T-helper 9 cell (primary cell): ENCODE measurements around the gene COQ3.

Experiments used
- DNase-seq: peaks from one replicate; pipeline ENCODE4 v3.0.0-alpha.2; 2020
- total RNA-seq, 2 donors: gene quantifications; one replicate each; lab custom pipeline; 2026; lab: John Stamatoyannopoulos, UW

Gene COQ3, protein sequence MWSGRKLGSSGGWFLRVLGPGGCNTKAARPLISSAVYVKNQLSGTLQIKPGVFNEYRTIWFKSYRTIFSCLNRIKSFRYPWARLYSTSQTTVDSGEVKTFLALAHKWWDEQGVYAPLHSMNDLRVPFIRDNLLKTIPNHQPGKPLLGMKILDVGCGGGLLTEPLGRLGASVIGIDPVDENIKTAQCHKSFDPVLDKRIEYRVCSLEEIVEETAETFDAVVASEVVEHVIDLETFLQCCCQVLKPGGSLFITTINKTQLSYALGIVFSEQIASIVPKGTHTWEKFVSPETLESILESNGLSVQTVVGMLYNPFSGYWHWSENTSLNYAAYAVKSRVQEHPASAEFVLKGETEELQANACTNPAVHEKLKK
- 1.4 to 4.1 reads per million in 2 donors for total RNA-seq

DNA sequence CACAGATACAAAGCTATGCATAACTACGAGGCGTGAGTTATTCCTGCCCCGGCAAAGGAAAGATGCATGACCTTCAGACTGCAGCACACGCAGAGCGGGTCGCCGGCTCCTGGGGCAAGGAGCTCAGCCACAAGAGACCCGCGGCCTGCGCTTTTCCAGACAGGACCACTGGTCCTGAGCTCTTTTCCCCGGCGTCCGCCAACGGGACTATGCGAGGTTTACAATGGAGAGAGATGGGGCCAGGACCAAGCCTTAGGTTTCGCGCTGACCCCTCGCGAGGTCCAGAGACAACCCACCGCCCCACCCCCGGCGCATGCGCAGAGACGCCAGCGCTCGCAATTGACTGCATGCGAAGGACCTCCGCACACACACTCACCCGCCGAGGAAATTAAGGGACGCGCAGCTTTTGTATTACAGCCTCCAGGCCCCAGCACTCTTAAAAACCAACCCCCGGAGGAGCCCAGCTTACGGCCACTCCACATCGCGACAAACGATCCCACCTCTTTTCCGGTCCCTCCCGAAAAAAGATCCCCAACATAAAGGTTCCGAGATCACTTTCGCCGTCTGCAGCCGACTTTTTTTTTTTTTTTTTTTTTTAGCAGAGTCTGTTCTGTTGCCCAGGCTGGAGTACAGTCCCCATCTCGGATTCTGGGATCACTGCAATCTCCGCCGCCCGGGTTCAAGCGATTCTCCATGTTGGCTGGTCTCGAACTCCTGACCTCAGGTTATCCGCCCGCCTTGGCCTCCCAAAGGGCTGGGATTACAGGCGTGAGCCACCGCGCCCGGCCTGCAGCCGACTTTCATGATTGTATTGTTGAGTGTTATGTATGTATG lies at the start of gene COQ3:
COQ3 (minus strand) TSS at position 498 of the 834 bp plus-strand sequence; CDS start at position 482, 16 bp downstream.
- peak; percentile 55 for DNase-seq

DNA sequence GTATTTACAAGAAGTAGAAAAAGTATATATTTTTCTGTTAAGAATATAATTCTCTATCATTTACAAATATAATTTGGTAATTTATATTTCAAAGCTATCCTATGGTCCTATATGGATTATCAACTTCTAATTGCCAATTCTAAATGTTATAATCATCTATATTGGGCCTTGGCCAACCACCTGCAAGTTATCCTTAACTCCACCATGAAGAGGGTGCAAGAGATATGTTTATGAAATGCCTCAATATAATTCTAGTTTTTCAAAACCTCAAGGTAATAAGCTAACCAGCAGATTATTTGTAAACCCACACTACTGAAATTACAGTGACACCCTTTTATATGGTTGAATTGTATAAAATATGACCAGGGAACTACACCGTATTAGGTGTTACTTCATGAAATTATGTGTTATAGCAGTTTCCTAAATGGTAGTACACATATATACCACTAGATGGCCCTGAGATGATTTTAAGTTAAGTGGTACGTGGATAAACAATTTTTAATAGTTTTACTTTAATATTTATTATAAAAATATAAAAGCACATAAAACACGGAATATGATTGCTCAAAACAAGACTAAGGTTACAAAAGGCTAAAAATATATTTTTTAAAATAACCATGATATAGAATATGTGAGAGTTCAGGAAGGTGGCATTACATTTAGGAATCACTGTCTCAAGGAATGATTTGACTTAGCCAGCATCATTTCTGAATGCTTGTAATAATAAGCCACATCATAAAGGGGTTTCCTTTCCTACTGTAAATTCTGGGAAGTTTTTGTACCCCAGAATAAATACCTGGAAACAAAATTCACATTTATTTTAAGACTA lies 40.9 kb upstream of the COQ3 start:
- DNase-seq = no peak

DNA sequence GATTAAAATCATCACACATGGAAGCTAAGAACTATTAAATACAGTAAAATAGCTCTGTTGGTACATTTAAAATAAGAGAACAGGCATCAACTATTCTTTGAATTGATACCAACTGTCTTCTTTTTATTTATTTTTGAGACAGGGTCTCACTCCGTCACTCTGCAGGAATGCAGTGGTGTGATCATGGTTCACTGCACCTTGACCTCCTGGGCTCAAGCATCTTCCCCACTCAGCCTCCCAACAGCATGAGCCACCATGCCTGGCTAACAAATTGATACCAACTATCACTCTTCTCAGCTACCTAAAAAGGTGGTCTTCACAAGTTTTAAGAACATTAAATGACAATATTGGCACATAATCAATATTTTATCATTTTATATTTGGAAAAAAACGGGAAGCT lies 38.9 kb upstream of the COQ3 start:
- no peak for DNase-seq

DNA sequence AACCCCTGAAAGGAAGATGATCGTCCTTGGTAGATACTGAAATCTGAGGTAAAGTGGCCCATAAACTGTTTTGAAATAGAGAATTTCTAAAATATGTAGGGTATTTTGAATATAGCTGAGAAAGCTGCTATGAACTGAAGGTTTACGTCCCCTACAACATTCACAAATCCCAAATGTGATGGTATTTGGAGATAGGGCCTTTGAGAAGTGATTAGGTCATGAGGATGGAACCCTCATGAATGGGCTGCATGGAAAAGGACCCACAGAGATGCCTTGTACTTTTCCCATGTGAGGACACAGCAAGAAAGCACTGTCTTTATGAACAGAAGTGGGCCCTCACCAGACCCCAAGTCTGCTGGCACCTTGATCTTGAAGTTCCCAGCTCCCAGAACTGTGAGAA lies 37.9 kb upstream of the COQ3 start:
- DNase-seq = no peak

DNA sequence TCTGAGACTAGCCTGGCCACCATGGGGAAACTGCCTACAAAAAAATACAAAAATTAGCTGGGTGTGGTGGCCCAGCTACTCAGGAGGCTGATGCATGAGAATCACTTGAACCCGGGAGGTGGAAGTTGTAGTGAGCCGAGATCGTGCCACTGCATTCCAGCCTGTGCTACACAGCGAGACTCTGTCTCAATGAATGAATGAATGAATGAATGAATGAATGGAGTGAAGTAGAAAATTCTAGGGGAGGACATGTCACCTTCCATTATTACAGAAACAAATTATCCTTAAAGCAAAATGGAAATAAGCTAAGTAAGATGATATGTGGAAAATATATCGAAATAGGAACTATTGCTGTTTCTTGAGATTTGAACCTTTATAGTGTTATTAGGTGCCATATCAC lies 34.0 kb upstream of the COQ3 start:
- DNase-seq = no peak

DNA sequence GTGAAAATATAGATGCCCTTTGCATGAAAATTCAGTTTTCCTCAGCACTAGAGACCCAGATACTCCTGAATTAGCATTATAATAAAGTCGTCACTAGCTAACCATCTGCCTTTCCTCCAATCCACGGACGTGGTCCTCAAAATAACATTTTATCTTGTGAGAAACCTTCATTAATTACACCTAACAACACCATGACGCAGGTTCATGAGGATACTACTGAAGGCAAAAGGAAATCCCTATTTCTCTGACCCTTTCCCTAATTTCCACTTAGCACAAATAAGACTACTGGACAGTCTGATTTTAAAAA lies 32.4 kb upstream of the COQ3 start:
- no peak for DNase-seq

DNA sequence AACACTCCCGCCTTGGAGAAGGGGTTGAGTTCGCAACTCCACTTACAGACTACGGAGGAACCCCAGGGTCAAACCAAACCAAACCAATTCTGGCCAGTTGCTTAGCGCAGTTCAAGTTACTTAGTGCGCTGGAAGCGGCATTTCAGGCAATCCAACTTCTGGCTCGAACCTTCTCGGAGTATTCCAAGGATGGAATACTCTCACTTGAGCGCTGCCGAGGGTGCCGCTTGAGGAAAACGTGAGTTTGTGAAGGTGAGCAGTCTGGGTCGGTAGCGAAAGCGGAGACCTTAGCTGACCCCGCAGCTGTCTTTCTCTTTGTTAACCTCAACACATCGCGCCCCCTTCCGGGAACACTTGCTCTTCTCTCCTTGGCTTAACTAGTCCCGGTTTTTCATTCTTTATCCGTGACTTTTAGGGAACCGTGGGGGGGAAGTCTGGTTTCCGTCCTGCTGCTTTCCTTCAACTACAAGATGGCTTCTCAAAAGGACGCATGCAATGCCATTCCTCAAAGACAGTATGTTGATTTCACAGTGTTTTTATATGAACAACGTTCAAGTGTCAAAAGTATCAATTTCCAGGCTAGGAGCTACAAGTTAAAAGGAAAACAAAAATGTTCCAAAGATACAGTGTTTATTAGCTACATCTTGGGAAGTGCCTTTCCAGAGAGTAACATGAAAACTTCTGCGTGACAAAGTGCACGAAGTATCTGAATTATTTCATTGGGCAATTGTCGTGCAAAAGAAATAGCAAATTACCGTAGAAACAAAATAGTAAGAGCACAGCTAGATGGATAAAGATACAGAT lies 31.9 kb upstream of the COQ3 start:
- DNase-seq = peak; percentile 36

DNA sequence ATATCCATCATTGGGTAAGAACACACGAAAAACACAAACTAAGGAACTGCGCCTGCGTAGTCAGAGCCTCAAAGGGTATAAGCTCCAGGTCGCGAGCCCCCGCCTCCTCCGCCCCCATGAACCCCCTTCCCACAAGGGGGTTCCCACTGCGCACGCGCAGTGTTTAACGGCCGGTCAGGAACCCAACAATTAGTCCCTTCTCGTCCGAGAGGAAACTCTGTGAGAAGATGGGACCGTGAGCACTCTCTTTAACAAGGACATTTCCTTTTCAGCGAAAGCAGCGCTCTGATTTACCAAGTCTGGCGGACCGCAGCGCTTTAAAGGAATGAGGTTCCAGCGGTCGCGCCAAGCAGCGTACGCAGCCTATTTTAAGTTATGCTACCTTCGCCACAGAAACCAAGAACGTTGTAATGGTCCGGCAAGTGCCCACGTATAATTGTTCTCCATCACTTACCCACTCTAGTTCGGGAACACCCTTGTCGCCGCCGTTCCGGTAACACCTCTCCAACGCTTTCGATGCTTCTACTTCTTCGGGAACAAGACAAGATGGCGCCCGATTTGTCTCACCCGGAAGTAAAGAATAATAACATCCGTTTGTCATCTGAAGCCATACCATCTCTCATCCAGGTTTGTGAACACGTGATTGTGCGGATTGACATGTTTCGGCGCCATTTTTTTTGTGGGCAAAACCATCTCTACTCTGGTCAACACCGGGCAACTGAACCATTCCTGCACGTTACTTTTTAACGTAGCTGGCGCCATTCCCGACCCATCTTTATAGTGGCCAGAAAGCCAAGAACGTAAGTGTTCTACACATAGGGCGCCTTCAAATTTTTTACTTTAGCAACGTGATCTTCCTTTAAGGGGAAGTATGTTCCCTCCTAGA lies 31.0 kb upstream of the COQ3 start, which contains the start of gene PNISR:
PNISR (minus strand) TSS at position 548 of the 886 bp plus-strand sequence. CDS start 10,649 bp downstream, outside the sequence.
- peak; percentile 77 for DNase-seq

DNA sequence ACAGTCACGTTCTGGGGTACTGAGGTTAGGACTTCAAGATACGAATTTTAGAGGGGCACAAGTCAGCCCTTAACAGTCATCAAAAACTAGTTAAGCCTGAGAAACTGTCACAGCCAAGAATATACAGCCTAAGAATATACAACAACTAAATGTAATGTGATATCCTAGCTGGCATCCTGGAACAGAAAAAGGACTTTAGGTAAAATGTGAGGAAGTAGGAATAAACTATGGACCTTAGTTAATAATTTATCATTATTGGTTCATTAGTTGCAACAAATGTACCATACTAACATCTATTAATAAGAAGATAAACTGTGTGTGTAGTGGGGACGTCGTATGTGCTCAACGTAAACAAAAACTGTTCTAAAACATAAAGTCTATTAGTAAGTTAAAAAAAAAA lies 30.0 kb upstream of the COQ3 start:
- no peak for DNase-seq

DNA sequence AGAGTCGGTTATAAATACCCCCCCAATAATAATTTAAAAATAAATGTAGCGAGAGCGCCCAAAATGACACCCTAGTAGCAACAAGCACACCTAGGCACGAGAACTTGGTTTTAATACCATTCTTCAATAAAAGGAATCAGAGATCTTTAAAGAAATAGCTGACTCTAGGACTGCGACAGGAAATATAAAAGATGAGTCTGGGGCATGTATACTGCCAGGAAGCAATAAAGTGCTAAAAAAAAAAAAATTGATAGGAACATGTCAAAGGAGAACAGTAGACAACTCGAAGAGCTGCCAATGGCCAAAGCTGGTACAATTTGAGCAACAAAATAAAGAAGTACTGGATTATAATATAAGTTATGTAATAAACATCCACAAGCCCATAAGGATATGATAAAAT lies 28.9 kb upstream of the COQ3 start:
- no peak for DNase-seq

DNA sequence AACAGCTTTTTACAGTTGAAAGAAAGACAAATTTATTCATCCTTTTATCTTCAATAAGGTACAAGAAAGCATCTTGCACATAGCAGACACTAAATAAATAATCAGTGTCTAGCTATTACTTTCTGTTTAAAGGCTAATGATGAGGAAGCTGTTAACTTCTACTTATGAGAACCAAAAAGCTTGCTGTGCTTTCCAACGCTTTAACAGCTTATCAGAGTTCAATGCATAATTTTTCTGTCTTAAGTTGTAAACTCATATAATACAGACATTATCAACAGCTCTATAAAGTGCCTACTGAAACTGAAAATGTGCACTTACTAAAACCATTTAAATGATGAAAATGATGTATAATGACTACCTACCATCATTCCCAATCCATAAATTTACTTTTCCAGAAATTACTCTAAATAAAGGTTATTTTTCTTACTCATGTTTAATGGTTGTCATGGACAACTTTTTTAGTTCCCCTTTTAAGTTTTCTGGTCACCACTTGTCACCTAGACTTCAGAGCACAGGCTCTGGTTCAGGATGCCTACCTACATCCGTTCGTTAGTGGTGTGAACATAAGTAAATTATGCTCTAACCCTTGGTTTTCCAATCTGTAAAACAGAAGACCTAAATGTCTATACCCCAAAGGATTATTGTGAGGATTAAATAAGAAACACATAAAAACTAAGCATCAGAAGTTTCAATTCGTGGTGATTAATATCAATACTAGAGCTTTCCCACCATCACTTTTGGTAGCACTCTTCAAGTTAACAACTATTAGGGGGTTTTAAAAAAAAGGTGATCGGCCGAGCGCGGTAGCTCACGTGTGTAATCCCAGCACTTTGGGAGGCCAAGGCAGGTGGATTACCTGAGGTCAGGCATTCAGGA lies 23.1 kb upstream of the COQ3 start:
- DNase-seq = no peak

DNA sequence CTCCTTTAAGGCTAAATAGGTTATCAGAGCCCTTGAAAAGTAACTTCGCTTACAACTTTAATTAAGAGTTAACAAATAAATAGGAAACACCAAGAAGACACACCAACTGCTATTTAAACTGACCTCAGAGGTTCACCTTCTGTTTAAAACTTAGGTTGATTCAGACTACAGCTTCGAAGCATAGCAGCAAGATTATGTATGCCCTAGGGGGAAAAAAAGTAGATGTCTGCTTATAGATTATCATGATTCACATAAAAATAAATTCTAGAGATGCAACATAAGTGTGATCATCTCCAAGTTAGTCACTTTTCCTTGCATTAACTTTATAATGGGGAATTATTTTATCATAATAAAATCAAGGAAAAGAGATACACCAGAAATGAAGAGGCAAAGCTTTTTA lies 22.2 kb upstream of the COQ3 start:
- DNase-seq = no peak

DNA sequence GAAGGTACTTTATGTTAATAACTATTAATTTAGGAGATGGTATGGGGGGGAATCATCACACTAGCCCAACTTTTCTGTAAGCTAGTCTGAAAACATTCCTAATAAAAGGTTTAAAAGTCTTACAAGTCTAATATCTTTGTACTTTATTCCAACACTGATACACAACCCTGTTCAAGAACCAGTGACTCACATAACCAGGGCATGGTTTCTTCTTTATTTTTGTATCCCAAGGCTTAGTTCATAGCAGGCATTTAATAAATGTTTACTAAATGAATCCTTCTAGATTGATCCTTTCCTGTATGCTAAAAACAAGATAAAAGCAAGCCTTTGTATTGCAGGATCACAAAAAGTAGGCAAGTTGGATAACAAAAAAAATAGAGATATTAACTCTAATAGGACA lies 21.5 kb upstream of the COQ3 start:
- DNase-seq = no peak

DNA sequence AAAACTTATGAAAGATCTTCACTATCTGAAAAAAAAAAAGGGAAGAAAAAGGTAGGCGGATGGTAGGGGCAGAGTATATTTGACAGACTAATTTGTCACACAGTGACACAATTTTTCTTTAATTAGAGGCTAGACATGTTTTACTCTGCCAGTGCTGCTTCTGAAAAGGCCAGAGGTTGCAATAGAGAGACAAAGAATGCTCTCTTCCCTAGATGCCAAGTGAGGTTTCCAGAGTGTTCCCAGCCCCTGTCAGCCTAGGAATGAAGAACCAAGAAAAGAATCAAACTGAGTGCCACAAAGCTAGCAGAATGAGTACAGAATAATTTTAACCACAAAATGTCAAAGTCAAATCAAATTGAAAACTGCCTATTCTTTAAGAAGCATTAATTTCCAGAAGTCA lies 18.1 kb upstream of the COQ3 start:
- DNase-seq = no peak

DNA sequence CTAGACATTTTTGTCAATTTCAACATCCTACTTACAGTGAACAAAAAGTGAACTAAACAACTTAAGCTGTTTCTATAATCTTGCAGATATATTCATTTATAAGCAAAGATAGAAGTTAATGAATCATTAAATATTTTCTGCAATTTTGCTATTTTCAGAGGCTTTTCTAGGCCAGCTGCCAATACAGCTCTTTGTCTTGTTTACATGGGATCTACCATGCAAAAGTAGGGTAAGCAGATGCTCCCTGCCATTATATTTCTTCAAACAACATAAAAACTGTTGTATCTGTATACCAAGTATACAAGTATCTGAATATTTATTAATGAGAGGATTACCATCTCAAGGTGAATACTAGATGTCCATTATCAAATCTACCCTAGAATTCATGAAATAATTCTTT lies 15.7 kb upstream of the COQ3 start:
- no peak for DNase-seq

DNA sequence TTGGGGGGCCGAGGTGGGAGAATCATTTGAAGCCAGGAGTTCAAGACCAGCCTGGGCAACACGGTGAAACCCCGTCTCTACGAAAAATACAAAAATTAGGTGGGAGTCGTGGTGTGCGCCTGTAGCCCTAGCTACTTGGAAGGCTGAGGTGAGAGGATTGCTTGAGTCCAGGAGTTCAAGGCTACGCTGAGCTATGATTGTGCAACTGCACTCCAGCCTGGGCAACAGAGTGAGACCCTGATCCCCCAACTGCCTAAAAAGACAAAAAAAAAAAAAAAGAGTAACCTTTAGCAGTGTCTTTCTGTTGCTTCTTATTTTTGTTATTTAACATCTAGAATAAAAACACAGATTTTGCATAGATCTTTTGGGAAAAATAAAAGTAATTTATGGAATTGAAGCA lies 13.1 kb upstream of the COQ3 start:
- no peak for DNase-seq

DNA sequence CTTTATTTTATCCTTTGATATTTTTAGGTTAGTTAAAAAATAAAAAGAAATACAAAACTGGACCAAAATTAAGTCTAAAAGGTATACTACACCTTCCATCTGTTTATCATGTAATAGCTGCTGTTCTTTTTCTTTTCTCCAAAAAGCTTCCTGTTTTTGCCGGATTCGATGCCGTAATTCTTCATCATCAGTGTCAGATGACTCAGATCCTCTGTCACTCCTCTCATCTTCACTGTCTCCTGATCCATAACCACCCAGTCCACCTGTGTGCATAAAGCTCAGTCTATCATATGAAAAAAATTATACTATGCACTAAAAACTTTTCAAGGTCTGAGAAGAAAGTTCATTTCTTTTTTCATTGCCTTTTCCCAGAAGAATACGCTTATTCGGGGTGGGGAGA lies 8.5 kb upstream of the COQ3 start:
- no peak for DNase-seq

DNA sequence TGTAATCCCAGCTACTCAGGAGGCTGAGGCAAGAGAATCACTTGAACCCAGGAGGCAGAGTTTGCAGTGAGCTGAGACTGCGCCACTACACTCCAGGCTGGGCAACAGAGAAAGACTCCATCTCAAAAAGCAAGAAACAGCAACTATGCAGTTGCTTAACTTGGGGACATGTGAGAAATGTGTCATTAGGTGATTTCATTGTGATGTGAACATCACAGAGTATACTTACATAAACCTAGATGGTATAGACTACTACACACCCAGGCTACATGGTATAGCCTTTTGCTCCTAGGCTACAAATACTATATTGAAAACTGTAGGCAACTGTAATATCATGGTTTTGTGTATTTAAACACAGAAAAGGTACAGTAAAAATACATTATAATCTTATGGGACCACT lies 3.3 kb upstream of the COQ3 start:
- DNase-seq = no peak

DNA sequence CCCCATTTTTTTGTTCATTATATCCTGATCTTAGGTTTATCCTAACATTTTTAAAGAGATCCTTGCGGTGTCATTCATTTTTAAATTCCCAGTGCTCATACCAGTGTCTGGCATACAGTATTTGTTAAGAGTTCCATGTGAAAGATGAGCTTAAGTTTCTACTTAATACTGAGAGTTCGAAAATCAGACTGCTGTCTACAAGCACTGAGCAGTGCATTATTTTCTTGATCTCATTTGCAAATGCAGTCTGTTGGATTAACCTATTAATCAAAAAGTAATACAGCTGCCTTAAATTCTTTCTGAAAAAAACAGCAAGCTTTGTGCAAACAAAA lies 663 bp downstream of the COQ3 start:
- DNase-seq = no peak

DNA sequence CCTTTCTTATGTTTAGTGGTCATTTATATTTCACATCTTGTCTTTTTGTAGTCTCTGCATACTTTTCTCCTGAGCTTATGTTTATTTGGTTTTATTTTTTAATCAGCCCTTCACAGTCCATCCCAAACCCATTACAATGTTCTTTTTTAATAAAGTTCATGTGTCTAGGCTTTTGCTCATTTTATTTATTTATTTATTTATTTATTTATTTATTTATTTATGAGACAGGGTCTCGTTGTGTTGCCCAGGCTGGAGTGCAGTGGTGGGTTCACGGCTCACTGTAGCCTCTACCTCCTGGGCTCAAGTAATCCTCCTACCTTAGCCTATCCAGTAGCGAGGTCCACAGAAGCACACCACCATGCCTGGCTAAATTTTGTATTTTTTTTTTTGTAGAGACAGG lies 3.1 kb downstream of the COQ3 start:
- no peak for DNase-seq

DNA sequence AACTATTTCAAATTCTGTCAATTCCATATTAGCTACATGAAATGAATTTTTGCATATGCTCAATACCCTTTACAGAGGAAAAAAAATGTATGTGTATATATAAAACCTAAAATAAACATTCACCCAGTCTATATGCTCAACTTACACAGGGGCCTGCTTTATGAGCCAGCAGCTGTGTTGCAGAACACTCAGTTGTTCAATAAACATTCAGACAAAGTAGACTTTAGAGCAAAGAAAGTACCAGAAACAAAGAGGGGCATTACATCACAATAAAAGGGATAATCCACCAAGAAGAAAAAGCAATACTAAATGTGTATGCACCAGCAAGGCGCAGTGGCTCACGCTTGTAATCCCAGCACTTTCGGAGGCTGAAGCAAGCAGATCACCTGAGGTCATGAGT lies 9.5 kb downstream of the COQ3 start:
- no peak for DNase-seq
